GM19025 (cell line): ENCODE data around the gene LTBP2.

Experiments
- ATAC-seq: cut with Tn5 transposase; IDR thresholded peaks from one replicate; pipeline ENCODE4 v1.9.1; 2021; ENCODE audit warnings: mild to moderate bottlenecking, low read depth, moderate library complexity; ENCODE audit not compliant: unreplicated experiment

The LTBP2 gene

GRCh38 chr14:74533576-74533975 is 78.5 kb downstream of the LTBP2 start:
- no peak for ATAC-seq

GRCh38 chr14:74532246-74532645 is 79.8 kb downstream of the LTBP2 start:
- ATAC-seq: no peak

- ATAC-seq: no peak
Measured at GRCh38 chr14:74531467-74531866, 80.6 kb downstream of the LTBP2 start.

GRCh38 chr14:74531006-74531405 is 81.0 kb downstream of the LTBP2 start:
- no peak for ATAC-seq

GRCh38 chr14:74528886-74529285 is 83.2 kb downstream of the LTBP2 start:
- no peak for ATAC-seq

GRCh38 chr14:74528406-74528805 is 83.6 kb downstream of the LTBP2 start:
- no peak for ATAC-seq

GRCh38 chr14:74527736-74528280 is 84.2 kb downstream of the LTBP2 start:
- no peak for ATAC-seq

GRCh38 chr14:74526854-74527585 is 85.0 kb downstream of the LTBP2 start:
- ATAC-seq: no peak

- no peak for ATAC-seq
Measured at GRCh38 chr14:74525361-74525851, 86.6 kb downstream of the LTBP2 start.

- ATAC-seq: no peak
Measured at GRCh38 chr14:74524812-74525135, 87.3 kb downstream of the LTBP2 start.

GRCh38 chr14:74524076-74524811 is 87.8 kb downstream of the LTBP2 start:
- ATAC-seq: no peak

GRCh38 chr14:74522740-74523139 is 89.3 kb downstream of the LTBP2 start:
- no peak for ATAC-seq

GRCh38 chr14:74521756-74522155 is 90.3 kb downstream of the LTBP2 start:
- no peak for ATAC-seq

- no peak for ATAC-seq
Measured at GRCh38 chr14:74519316-74520074, 92.5 kb downstream of the LTBP2 start.

- ATAC-seq: no peak
Measured at GRCh38 chr14:74518221-74518620, 93.8 kb downstream of the LTBP2 start.

- no peak for ATAC-seq
Measured at GRCh38 chr14:74517731-74518130, 94.3 kb downstream of the LTBP2 start.

GRCh38 chr14:74516451-74517160 is 95.4 kb downstream of the LTBP2 start:
- ATAC-seq: no peak

- no peak for ATAC-seq
Measured at GRCh38 chr14:74515891-74516412, 96.1 kb downstream of the LTBP2 start.

- no peak for ATAC-seq
Measured at GRCh38 chr14:74514471-74514941, 97.5 kb downstream of the LTBP2 start.
